Loucy (cell line): ENCODE measurements around the gene TP53TG3F.
"Not testable (repeated sequence)": the region's sequence is repeated elsewhere in the genome, so short reads cannot be mapped to it uniquely, and the experiment has no call there.

Source experiments
- H2AFZ ChIP-seq: fragments of 200-600 bp; sonication (generic); 2 replicates; pipeline ENCODE4 v1.6.0; 2016; ENCODE audit warnings: antibody characterized with exemption, mild to moderate bottlenecking, low read length, moderate library complexity
- H3F3A ChIP-seq: fragments of 200-600 bp; 2 replicates; pipeline ENCODE4 v1.6.0; 2016; ENCODE audit warnings: antibody characterized with exemption, low read depth, mild to moderate bottlenecking
- H3K27me3 ChIP-seq: fragments of 200-600 bp; sonication (generic); 2 replicates; pipeline ENCODE4 v1.6.1; 2014; ENCODE audit warnings: low read length, mild to moderate bottlenecking; ENCODE audit not compliant: insufficient read depth, poor library complexity, severe bottlenecking
- H3K36me3 ChIP-seq: fragments of 200-600 bp; sonication (generic); 2 replicates; pipeline ENCODE4 v1.6.1; 2016; ENCODE audit warnings: low read length; ENCODE audit not compliant: insufficient read depth
- H3K4me1 ChIP-seq: fragments of 200-600 bp; sonication (generic); 2 replicates; pipeline ENCODE4 v1.5.1; 2014; ENCODE audit warnings: low read length, mild to moderate bottlenecking; ENCODE audit not compliant: insufficient read depth, poor library complexity, severe bottlenecking
- H3K4me2 ChIP-seq: fragments of 200-600 bp; sonication (generic); 2 replicates; pipeline ENCODE4 v1.6.0; 2014; ENCODE audit warnings: antibody characterized with exemption, low read length, low read depth, mild to moderate bottlenecking; ENCODE audit not compliant: poor library complexity, severe bottlenecking
- H3K4me3 ChIP-seq: fragments of 200-600 bp; sonication (generic); 2 replicates; pipeline ENCODE4 v1.5.1; 2014; ENCODE audit warnings: low read length, mild to moderate bottlenecking, mixed read lengths; ENCODE audit not compliant: poor library complexity, severe bottlenecking
- H3K79me2 ChIP-seq: fragments of 200-600 bp; sonication (generic); 2 replicates; pipeline ENCODE4 v1.6.1; 2014; ENCODE audit warnings: low read length; ENCODE audit not compliant: insufficient read depth
- H3K9ac ChIP-seq: fragments of 200-600 bp; sonication (generic); 2 replicates; pipeline ENCODE4 v1.6.0; 2014; ENCODE audit warnings: mild to moderate bottlenecking, low read depth, low read length, moderate library complexity; ENCODE audit not compliant: poor library complexity, severe bottlenecking
- H3K9me2 ChIP-seq: fragments of 200-600 bp; sonication (generic); replicated peaks from 2 replicates; pipeline ENCODE4 v1.6.1; 2016; ENCODE audit warnings: low read depth, low read length, mixed read lengths
- H3K9me3 ChIP-seq: fragments of 200-600 bp; sonication (generic); 2 replicates; pipeline ENCODE4 v1.6.1; 2014; ENCODE audit warnings: mild to moderate bottlenecking, antibody characterized with exemption, low read length, low read depth; ENCODE audit not compliant: insufficient read depth
- H4K20me1 ChIP-seq: fragments of 200-600 bp; sonication (generic); 2 replicates; pipeline ENCODE4 v1.6.0; 2014; ENCODE audit warnings: antibody characterized with exemption, low read length, mild to moderate bottlenecking; ENCODE audit not compliant: insufficient read depth, poor library complexity, severe bottlenecking

Gene TP53TG3F, protein sequence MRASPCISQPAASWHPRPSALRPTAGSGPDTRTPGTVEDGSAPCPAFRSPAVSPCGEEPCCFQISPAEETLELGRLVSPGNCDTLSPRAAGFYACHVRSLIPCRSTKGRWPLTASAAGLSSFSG

DNA sequence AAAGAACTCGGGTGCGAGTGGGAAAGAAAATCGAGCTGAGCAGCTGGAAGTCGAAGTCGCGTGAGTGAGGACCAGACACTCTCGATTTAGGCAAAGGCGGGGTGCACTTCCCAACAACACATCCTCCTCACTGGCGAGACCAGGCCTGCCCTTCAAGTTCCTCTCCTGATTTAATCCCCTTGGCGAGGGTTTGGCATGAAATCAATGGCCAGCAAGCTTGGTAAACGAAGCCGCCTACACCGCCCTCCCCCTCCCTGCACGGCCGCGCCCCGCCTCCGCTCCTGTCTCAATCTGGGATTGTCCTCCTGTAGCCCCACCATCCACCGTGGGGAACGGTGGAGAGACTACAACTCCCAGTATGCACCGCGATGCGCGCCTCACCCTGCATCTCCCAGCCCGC, at the start of gene TP53TG3F:
TSS of gene TP53TG3F (plus strand) at position 301 of the 400 bp plus-strand sequence. CDS start at position 369, 68 bp downstream.
- H3K4me1 ChIP-seq, H2AFZ ChIP-seq, H3K36me3 ChIP-seq, H3F3A ChIP-seq, H3K4me2 ChIP-seq, H3K9me3 ChIP-seq, H3K79me2 ChIP-seq, H3K9ac ChIP-seq, H3K27me3 ChIP-seq, H4K20me1 ChIP-seq, H3K9me2 ChIP-seq, H3K4me3 ChIP-seq: not testable (repeated sequence)

DNA sequence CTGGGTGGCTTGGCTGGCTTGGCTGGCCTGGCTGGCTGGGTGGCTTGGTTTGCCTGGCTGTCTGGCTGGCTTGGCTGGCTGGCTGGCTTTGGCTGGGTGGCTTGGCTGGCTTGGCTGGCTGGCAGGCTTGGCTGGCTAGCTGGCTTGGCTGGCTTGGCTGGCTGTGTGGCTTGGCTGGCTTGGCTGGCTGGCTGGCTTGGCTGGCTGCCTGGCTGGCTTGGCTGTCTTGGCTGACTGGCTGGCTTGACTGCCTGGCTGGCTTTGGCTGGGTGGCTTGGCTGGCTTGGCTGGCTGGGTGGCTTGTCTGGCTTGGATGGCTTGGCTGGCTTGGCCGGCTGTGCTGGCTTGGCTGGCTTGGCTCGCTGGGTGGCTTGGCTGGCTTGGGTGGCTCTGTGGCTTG, 32.2 kb downstream of the TP53TG3F start:
- H3F3A ChIP-seq, H3K27me3 ChIP-seq, H4K20me1 ChIP-seq, H3K36me3 ChIP-seq, H3K9me3 ChIP-seq, H2AFZ ChIP-seq, H3K9ac ChIP-seq, H3K4me1 ChIP-seq, H3K4me2 ChIP-seq, H3K9me2 ChIP-seq, H3K4me3 ChIP-seq, H3K79me2 ChIP-seq: not testable (repeated sequence)

DNA sequence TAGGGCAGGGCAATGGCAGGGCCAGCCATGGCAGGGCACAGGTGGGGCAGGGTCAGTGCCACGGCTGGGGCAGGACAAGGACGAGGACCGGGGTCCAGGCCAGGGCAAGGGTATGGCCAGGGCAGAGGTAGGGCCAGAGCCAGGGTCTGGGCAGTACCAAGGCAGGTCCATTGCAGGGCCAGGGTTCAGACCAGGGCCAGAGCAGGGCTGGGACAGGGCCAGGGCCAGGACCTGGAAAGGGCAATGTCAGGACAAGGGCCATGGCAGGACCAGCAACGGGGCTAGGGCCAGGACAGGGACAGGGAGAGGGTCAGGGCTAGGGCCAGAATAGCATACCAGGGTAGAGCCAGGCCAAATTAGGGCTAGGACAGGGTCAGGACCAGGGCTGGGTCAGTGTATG, 47.8 kb downstream of the TP53TG3F start:
- not testable (repeated sequence) for H3K9me3 ChIP-seq, H4K20me1 ChIP-seq, H3K4me1 ChIP-seq, H2AFZ ChIP-seq, H3K9ac ChIP-seq, H3K79me2 ChIP-seq, H3K27me3 ChIP-seq, H3K9me2 ChIP-seq, H3K4me3 ChIP-seq, H3K4me2 ChIP-seq, H3F3A ChIP-seq, H3K36me3 ChIP-seq

DNA sequence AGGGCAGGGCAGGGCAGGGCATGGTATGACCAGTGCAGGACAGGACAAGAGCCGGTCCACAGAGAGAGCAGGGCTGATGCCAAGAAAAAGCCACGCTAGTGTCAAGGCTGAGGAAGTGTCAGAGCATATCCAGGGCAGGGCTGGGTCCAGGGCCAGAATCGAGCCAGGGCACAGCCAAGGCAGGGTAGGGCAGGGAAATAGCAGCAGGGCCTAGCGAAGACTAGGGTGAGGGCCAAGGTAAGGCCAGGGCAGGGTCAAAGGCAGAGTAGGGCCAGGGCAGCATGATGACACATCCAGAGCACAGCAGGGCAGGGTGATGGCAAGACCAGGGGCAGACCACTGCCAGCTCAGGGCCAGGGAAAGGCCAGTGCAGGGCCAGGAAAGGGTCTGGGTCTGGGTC, 49.7 kb downstream of the TP53TG3F start:
- not testable (repeated sequence) for H3K9me3 ChIP-seq, H4K20me1 ChIP-seq, H3K4me2 ChIP-seq, H3K79me2 ChIP-seq, H3K9ac ChIP-seq, H3K27me3 ChIP-seq, H3K4me3 ChIP-seq, H2AFZ ChIP-seq, H3F3A ChIP-seq, H3K9me2 ChIP-seq, H3K4me1 ChIP-seq, H3K36me3 ChIP-seq

DNA sequence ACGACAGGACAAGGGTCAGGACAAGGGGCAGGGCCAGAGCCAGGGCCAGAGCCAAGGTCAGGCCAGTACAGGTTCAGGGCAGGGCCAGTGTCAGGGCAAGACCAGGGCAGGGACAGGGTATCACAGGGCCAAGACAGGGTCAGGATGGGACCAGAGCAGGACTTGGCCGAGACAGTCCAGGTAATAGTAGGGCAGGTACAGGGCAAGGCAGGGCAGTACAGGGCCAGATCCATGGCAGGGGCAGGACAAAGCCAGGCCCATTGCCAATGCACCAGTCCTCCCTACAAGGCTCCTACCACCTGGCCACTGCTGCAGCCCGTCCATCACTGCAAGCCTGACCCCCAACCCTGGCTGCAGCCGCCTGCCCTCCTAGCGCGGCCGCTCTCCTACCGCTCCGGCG, 50.5 kb downstream of the TP53TG3F start:
- not testable (repeated sequence) for H3K9me3 ChIP-seq, H3K4me1 ChIP-seq

More for the DNA sequence above, 50.5 kb downstream of the TP53TG3F start:
- H3K4me3 ChIP-seq, H3K4me2 ChIP-seq, H4K20me1 ChIP-seq, H3F3A ChIP-seq, H2AFZ ChIP-seq, H3K36me3 ChIP-seq, H3K9me2 ChIP-seq, H3K9ac ChIP-seq, H3K27me3 ChIP-seq, H3K79me2 ChIP-seq: not testable (repeated sequence)
